ENCODE data around the gene DAPK3.
"Not testable (repeated sequence)": the region's sequence is repeated elsewhere in the genome, so short reads cannot be mapped to it uniquely, and the experiment has no call there.

Gene DAPK3

DNA sequence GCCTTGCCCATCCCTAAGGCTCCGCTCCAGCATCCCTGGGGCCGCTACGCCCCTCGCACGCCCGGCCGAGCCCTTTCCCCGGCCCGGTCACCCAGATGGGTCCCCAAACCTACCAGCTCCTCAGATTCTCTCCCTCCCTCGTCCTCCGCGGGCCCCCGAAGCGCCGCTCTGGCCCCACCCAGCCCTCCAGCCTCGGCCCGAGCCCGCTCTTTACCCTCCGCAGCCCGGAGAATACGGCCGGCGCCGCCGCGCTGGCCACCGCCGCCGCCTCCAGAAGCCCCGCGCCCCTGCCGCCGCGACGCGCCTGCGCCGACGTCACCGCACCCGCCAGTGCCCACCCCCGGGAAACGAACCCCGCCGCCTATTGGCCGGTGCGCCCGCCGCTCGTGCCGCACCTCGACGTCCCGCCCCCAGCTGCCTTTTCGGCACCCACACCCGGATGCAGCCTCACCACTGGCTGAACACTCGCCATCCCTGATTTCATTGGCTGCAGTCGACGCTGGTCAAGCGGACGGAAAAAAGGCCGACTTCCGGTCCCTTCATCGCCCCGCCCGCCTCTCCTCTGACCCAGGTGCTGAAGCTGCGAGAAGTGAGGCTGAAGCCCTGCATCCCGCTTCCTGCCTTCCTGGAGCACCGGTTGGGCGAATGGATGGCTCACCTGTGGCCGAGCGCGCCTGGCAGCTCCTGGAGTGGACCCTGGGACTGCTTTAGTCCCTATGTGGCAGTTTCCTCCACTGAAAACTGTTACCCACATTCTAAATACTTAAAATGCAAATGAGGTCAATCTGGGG, at the start of gene DAPK3:
DAPK3 (minus strand) TSS at position 292 of the 791 bp plus-strand sequence. CDS start 1,364 bp downstream, outside the sequence.
- peak; percentile 88 to 94 (median 91) for DNase-seq (ENCODE audit: low read depth in 4 of 4, low spot score in 1 of 4)

DNA sequence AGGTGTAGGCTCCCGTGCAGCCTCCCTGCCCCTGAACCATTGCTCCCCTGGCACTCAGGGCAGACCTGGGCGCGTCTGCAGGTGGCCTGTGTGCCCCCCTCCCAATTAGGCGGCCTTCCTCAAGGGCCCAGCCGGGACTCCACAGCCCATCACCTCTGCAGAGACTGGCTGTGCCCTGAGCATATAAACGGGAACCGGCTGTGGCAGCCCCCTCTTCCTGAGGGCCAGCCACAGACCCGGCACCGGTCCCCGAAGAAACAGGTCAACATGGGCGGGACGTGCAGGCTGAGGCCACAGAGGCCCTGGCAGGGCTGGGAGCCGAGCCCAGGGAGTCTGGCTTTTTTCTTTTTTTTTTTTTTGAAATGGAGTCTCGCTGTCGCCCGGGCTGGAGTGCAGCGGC, 48.7 kb upstream of the DAPK3 start:
- no peak for DNase-seq (ENCODE audit: low read depth in 4 of 4, low spot score in 1 of 4)

DNA sequence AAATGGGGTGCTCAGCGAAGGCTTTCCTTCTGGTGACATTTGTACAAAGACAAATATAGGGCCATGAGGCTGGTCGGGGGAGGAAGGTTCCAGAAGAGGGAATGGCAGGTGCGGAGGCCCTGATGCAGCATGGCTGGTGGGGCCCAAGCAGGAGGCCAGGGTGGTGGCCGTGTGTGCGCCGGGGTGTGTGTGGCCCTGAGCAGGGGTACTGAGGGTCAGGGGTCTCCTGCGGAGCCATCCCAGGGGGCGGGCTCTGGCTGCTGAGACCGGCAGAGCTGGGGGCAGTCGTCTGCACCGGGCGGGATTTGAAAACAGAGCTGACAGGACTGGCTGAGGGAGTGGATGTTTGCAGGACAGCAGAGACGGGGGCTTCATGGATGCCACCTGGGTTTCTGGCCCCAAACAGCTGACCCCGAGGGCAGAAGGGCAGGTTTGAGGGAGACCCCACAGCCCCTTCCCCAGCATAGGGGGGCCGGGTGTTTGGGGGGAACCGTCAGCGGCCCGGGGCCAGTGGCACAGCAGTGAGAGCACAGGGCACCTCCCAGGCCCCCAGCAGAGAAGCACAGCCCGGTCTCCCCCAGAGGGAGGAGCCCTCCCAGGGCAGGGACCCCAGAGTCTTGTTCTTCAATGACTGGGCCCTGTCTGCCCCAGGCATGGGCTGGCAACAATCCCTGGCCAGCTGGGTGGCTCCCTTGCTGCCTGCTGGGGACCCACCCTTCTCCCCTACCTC, 48.0 kb upstream of the DAPK3 start:
- DNase-seq (ENCODE audit: low read depth in 4 of 4, low spot score in 1 of 4): no peak

DNA sequence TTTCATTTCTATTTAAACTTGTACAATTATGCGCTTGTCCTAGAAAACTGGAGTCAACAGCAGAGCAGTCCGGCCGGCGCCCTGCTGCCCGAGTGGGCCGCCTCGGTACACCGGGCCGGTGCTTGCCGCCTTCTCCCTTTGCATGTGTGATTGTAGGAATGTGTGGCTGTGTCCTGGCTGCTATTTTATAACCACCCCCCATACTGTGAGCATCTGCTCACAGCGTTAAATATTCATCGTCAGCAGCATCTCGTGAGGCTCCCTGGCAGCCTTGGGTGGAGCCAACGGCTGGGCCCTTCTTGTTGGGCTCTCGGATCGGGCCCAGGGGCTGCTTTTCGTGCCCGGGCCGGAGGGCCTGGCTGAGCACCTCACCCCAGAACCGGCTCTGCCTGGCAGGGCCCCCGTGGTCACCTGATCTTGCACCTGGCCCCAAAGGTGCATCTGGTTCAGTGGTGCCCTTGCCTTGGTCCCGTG, 47.3 kb upstream of the DAPK3 start:
- no peak for DNase-seq (ENCODE audit: low read depth in 4 of 4, low spot score in 1 of 4)

DNA sequence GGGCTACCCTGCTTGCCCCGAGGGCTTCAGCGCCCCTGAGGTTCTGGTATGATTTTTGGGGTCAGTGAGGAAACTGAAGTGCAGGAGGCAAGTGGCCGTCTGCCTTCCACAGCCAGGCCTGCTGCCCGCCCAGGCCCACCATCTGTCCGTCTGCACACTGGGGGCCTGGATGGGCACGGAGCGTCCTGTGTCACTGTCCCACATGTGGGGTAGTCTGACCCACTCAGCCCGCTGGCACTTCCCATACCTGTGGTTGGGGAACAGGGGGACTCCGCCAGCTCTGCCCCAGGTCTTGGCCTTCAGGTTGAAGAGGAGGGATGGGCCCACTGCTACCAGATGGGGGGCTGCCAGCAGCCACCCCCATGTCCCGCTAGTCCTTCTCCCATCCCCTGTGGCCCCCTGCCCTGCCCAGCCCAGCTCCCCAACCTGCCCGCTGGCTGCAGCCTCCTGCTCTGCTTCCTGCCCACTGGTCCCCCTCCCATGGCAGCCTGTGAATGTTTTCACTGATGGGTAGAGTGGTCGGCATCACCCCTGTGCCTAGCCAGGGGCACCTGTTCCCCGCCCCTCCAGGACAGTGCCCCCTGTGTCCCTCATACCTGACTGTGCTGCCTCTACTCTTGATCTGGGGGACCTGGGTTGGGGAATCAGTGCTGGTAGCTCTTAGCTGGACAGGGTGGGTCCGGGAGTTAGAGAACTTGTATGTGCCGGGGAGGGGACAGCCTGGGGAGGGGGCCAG, 46.2 kb upstream of the DAPK3 start:
- no peak for DNase-seq (ENCODE audit: low read depth in 4 of 4, low spot score in 1 of 4)

DNA sequence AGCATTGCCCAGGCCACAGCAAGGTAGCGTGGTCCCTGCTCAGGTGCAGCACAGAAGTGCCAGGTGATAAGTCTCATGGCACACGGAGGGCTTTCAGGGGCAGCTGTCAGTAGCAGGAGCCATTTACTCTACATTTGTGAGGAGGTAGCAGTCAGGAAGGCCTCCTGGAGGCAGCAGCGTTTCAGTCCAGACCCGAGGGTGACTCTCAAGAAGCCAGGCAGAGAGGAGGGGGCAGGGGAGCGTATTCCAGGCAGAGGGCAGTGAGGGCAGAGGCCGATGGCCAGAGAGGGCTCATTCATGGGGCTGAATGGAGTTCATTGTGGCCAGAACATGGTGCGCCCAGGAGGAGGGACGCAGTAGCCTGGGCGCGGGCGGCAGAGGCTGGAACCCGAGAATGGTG, 45.6 kb upstream of the DAPK3 start:
- DNase-seq (ENCODE audit: low read depth in 4 of 4, low spot score in 1 of 4): no peak

DNA sequence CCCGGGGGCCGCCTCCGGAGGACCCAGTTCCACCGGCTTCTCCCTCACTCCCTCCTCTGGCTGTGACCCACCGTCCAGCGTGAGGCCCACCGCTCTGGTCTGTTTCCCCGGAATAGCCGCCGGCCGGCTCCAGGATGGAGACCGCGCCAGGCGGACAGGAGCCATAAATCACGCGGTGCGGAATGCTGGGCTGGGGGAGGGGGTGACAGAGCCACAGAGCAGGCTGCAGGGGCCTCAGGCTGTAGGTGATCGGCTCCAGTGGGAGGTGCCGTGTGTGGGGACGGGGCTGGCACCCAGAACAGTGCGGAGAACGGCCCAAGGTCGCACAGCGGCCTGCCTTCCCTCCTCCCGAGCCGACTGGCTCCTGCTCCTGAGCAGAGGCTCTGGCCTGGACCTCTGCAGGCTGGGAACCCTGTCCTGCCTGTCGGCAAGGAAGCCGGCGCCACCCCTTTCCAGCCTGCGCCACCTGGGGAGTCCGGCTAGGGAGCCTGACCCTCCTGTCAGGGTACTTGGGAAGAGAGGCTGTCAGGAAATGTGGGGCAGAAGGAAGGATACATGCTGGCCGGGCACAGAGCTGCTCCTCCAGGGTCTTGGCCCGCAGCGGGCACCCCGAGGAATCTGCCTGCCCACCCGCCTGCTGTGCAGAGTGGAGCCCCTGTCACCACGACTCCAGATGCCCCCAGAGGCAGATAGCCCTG, 45.0 kb upstream of the DAPK3 start:
- DNase-seq (ENCODE audit: low read depth in 4 of 4, low spot score in 1 of 4): no peak

DNA sequence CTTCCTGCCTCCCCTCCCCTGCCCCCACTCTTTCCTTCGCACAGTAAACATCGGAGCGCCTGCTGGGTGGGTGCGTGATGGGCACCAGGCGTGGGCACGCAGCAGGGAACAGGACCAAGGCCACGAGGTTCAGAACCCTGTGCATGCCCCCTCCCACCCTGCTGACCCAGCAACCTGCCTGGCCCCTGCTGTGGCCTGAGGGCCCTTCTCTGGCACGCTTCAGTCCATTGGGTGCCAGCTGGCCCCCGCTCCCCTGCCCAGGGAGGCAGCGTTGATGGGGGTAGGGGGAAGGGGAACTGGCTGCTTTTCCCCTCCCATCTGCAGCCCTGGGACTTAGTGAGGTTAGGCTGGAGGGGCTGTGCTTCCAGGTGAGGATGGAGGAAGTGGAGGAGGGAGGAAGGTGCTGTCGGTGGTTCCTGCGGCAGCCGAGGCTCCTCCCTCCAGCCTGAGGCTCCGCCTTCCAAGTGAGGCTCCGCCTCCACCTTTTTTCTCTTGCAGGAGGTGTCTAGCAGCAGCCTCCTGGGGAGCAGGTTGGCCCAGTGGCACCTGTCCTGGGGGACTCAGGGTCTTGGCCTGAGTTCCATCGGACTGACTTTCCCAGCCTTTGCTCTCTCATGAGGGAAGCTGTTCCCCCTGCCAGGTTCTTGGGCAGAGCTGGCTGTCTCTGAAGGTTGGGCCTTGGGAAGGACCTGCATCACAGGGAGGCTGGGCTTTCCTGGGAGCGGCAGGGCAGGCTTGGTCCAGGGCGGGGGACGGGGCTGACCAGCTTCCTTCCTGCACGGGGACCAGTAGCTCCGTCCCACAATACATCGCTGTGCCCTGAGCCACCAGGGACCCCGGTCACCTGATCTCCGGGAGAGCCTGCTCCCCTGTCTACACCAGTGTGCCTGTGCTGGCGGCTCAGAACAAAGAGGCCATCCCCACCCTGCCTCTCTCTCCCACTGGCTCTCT, 43.9 kb upstream of the DAPK3 start:
- no peak for DNase-seq (ENCODE audit: low read depth in 4 of 4, low spot score in 1 of 4)

DNA sequence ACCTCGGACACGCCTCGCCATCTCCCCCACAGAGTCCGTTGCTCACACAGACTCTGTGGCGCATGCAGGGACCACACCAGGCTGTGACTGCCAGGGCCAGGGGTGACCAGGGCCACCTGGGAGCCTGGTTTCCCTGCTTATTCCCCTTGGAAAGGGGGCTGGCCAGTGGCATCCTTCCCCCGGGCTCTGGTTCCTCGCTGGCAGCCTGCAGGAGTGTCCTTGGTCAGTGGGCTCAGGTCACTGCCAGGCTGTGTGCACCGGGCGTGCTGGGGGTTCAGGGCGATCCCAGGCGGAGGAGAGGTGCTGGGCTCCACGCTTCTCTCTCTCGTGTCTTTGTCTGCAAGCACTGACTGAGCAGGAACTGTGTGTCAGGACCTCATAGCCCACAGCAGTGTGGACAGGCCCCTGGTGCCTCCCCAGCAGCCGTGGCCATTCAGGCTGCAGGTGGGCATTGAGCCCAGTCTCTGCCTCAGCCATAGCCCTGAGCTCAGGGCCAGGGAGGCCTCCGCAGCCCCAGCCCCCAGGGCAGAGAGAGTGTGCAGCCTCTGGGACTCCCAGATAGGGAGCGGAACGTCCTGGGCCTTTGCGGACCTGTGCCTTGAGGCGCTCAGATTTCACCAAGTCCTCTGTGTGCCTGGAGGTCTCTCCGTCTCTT, 43.1 kb upstream of the DAPK3 start:
- DNase-seq (ENCODE audit: low read depth in 4 of 4, low spot score in 1 of 4): no peak

DNA sequence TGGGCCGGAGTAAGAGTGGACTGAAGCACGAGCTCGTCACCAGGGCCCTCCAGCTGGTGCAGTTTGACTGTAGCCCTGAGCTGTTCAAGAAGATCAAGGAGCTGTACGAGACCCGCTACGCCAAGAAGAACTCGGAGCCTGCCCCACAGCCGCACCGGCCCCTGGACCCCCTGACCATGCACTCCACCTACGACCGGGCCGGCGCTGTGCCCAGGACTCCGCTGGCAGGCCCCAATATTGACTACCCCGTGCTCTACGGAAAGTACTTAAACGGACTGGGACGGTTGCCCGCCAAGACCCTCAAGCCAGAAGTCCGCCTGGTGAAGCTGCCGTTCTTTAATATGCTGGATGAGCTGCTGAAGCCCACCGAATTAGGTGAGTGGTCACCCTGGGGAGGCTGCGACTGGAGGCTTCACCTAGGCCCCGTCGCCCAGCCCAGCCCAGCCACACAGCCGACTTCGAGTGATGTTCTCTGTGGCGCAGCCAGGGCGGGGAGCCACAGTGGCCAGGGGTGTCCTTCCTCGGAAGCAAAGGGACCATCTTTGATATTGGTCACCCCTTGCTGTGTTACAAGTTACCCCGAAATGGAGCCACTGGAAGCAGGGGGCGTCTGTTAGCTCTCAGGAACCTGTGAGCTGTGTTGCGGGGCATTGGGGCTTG, 42.2 kb upstream of the DAPK3 start:
- no peak for DNase-seq (ENCODE audit: low read depth in 4 of 4, low spot score in 1 of 4)

DNA sequence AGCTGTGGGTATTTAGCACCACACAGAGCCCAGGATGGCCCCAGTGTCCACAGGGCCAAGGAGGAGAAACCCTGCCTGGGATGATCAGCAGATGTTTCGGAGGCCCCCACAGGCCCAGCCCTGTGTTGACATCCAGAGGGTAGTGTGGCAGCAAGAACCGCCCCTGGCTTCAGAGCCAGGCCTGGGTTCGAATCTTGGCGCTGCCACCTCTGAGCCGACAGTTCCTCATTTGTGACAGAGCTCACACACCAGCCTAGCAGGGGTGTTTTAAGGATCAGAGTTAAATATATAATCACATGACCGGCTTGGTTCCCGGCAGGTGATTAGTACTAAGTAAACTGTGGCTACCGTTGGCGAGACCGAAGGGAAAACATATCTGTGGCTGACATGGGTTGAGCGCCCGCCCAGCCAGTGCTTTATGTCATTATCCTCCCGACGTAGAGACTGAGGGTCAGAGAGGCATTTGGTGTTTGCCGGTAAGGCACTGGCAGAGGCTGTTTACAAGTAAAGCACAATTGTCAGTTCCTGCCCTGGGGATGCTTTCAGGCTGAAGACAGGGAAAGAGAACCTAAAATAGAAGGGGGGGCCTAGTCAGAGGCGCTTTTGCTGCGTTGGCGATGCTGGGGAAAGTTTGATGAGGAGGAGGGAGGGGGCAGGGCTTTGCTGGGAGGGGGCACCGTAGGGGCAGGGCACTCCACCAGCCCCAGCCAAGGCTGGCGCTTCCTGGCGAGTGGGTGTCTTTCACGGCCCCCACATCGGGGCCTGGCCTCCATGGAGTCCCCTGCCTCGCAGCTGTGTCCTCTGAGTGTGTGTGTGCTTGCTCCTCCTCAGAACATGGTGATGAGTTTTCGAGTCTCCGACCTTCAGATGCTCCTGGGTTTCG, 41.4 kb upstream of the DAPK3 start:
- DNase-seq (ENCODE audit: low read depth in 4 of 4, low spot score in 1 of 4): no peak

DNA sequence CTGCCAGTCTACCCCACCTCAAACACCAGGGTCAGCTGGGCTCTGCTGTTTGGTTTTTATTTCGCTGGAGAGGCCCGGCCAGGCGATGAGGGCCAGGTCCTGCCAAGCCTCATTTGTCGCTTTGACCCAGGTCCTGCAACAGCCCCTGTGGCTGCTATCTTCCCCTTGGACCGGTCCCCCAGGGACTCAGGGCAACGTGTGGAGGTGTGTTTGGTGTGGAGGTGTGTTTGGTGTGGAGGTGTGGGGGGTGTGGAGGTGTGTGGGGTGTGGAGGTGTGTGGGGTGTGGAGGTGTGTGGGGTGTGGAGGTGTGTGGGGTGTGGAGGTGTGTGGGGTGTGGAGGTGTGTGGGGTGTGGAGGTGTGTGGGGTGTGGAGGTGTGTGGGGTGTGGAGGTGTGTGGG, 40.5 kb upstream of the DAPK3 start:
- not testable (repeated sequence) for DNase-seq (ENCODE audit: low read depth in 4 of 4, low spot score in 1 of 4)

DNA sequence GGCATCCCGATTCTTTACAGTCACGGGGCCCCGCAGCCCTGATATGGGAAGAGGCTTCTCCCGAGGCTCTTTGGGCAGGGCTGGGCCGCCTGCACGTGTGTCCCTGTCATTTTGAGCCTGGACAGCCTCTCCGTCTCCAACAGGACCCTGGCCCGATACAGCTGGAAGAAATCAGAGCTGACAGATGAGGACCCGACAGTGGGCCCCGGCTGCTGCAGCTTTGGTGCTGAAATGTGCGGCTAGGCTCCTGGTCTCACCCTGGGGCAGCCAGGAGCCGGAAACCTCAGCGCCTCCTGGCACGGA, 39.9 kb upstream of the DAPK3 start:
- DNase-seq (ENCODE audit: low read depth in 4 of 4, low spot score in 1 of 4): no peak

DNA sequence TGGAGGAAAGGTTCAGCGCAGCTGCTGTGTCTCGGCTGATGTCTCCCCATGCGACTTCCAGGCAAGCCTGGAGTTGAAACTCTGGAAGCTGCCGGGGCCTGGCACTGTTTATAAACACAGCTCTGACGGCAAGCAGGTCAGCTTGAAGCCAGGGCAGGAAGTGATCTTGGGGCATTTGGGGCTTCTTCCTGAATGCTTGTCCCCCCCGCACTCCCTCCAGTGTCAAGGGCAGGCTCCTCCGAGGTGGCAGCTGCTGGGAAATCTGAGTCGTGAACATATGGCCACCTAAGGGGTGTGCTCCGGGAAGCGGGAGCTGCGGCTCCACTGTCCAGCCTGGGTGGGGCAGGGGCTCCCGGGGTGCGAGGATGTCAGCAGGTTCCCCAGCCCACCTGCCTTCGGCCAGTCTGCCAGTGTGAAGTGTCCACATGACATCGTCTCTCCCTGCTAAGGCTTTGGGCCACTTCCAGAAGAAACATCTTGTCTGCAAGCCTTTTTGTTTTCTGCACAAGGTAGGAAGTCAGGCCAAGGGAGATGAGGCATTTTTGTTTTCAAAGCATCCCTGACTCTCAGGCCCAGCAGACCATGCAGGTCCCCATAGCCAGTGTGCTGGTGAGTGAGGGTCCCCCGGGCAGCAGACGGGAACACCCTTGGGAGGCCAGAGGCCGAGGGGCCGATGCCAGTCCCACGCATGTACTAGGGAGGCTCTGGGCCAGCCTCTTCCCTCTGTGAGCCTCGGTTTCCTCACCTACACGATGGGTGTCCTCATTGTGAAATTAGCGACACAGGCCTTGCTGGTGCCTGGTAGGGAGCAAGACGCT, 39.3 kb upstream of the DAPK3 start:
- DNase-seq (ENCODE audit: low read depth in 4 of 4, low spot score in 1 of 4): no peak

DNA sequence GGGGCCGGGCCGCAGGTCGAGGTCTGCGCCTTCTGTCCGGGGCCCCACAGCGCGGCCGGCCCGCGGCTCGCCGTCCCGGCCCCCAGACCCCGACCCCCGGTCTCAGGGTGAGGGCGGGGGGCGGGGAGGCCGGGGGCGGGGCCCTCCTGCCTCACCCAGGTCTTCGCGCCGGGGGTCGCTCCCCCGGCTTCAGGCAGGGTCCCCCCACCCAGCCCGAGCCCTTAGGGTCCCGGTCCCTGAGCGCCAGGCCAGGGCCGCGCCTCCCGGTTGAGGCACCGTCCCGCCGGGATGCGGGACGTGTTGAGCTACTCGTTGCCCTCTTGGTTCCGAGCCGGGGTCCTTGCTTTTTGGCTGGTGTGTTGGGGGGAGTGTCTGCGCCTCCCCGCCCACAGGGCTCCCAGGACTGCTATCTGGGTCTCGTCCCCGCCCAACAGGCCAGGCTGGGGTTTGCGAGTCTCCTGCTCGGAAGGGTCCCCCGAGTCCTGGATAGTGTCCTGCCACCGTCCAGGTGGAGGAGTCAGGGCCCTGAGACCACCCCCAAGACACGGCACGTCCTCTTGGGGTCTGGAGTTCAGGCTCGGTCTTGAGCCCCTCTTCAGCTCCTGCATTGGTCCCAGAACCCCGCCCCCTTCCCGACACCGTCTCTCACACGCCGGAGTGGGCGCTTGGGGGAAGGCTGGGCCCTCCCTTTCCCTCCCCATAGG, 37.1 kb upstream of the DAPK3 start:
- DNase-seq (ENCODE audit: low read depth in 4 of 4, low spot score in 1 of 4): no peak

DNA sequence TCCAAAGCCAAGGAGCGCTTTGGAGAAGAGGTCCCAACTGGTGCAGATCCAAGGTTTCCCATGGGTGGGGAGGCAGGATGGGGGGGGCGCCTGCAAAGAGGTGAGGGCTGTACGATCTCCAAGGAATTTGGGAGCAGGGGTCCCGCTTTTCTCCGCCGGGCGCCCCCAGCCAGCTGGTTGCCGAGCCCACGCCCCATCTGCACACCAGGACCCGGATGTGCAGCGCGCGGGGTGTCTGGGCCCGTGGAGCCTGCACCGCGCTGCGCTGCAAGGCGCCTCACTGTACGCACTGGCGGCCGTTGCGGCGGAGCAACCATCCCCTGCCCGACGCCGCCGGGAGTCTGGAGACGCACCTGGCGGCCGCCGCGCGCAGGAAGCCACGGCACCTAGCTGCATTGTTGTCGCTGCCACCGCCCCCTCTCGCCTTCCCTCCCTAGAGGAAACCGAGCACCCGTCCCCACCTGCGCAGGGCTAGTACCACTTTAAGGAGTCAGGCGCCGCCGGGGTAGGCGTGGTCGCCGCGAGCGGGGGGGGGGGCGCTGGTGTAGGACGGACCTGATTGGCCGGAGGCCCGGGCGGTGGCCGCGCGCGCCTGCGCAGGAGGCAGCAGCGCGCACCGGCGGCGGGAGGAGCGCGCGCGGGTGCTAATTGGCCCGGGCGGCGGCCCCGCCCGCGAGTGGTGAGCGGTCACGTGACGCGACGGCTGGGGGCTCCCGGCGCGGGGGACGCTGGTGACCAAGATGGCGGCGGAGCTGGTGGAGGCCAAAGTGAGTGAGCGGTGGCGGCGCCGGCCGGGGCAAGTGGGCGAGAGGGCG, 36.3 kb upstream of the DAPK3 start, which contains the start of gene PIAS4:
PIAS4 (plus strand) TSS at position 716 of the 815 bp plus-strand sequence; CDS start at position 741, 25 bp downstream.
- peak; percentile 79 to 92 (median 89) for DNase-seq (ENCODE audit: low read depth in 4 of 4, low spot score in 1 of 4)

Measured in stimulated activated CD4-positive, alpha-beta T cell treated with anti-CD3 and anti-CD28 coated beads, Interleukin-1b, Interleukin-23, amount 100 ng/mL, for 24 hours (primary cell).